Ovary (tissue), 9 donors: ENCODE measurements around the gene ALK. TPM values are rescaled to one million over a fixed set of nuclear protein-coding genes. Genes with fewer than 3 reads are reported as not detected.

Experiments
- DNase-seq, 5 donors: peaks; one replicate each; pipeline ENCODE4 v3.0.0-alpha.2; 2019 to 2020
- H3K27ac ChIP-seq, 2 donors: fragments of 200-600 bp; one replicate each; pipeline versions ENCODE4 v1.5.1 to v1.8.0; 2019 to 2022
- H3K27me3 ChIP-seq: fragments of 200-600 bp; one replicate; pipeline ENCODE4 v1.8.0; 2022
- H3K36me3 ChIP-seq: fragments of 200-600 bp; sonication (generic); one replicate; pipeline ENCODE4 v1.5.1; 2019
- H3K4me1 ChIP-seq: one replicate; pipeline ENCODE4 v1.8.1; 2013; ENCODE audit warnings: mild to moderate bottlenecking, moderate library complexity; ENCODE audit not compliant: insufficient read depth
- H3K4me3 ChIP-seq: fragments of 200-600 bp; sonication (generic); one replicate; pipeline ENCODE4 v1.5.1; 2017
- H3K9me3 ChIP-seq, 2 donors: fragments of 200-600 bp in 1 of 2; sonication (generic) in 1 of 2; one replicate each; pipeline versions ENCODE4 v1.5.1 to v1.8.1; 2013 to 2019; ENCODE audit warnings: mild to moderate bottlenecking in 1 of 2, moderate library complexity in 1 of 2
- EP300 ChIP-seq: sonication (generic); formaldehyde crosslinking; IDR thresholded peaks from one replicate; pipeline ENCODE4 v1.6.1; 2017; ENCODE audit warnings: antibody characterized with exemption
- POLR2A ChIP-seq: fragments of 450-650 bp; IDR thresholded peaks from one replicate; pipeline ENCODE4 v1.6.1; 2017; ENCODE audit warnings: antibody characterized with exemption, mild to moderate bottlenecking, moderate library complexity
- WGBS, 3 donors: extraction: QIAGEN DNeasy Blood & Tissue Kit in 1 of 3; methylation state at CpG; one replicate each; pipeline versions ENCODE4 v1.1.5 to v1.1.7; 2013 to 2017; 5-methylcytosine and 5-hydroxymethylcytosine counted together
- intact Hi-C, 4 donors: fragments of 100-400 bp; cut with DNase I; formaldehyde crosslinking; loops; one replicate each; pipeline versions ENCODE4 v1.11.0 to v1.15.1; 2022 to 2023
- polyA plus RNA-seq, 2 donors: library from polyadenylated mRNA; stranded (reverse); fragments of 200-250 nt in 1 of 2; fragments of 350-450 nt in 1 of 2; fragmentation: Illumina TruSeq in 1 of 2; extraction: RNeasy Lipid Tissue Mini Kit (QIAGEN cat#74804) in 1 of 2; gene quantifications; one replicate each; pipeline ENCODE4 v1.2.3, GENCODE V29; 2013 to 2014
- total RNA-seq, 7 donors: library from RNA; depleted of rRNA in 2 of 7; stranded (reverse); fragments of >200 nt in 2 of 7; fragmentation: NEBNext Ultra II Directional in 3 of 7; extraction: Animal tissue kit (Norgen Biotek cat#: 25700) in 3 of 7; gene quantifications; one replicate each; pipeline versions ENCODE4 v1.1.0 to v1.2.4, GENCODE V29; 2016 to 2023
- TF ChIP-seq, protein P1 (sequence below), 3 donors: fragments of 450-650 bp in 2 of 3; fragments of 200-600 bp in 1 of 3; IDR thresholded peaks; one replicate each; pipeline versions ENCODE4 v1.5.1 to v1.8.0; 2016 to 2022; ENCODE audit warnings: antibody characterized with exemption in 3 of 3, mild to moderate bottlenecking in 1 of 3
- donor health status: DM: no; HTN: no; CAD: no; lungs with moderate emphysema.
- donor health status: DM: no; HTN: no; CAD: no.
- donor health status: Bipolar disorder and iron deficiency.
- donor health status: DM: yes; HTN: yes; CAD: no.
- donor health status: DM: no; HTN: no; CAD: no.
- donor health status: DM: yes; HTN: yes; CAD: no.

Gene ALK
- total and polyA plus RNA-seq, 9 donors = 0.05 to 1.7 (median 0.23) TPM; not detected in 1

DNA sequence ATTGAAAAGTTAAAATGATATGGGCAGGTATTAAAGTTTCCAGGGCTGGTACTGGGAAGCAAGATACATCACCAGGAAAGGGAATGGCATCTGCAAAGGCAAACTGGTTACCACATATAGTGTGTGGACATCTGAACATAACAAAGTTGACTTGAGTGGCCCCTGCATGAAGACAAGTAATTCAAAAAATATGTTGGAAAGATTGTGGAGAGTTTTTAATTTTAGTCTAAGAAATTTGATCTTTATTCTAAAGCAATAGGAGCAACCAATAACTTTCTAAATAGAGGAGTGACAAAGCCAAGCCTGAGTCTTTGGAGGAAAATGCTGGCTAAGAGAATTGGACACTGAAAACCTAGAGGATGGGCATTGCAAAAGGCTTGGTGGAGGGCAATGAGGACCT is 278.2 kb downstream of the ALK start:
- Histone ChIP-seq H3K36me3 (no peaks in the 10 kb centered on the region), H3K4me1 (no peaks in the 10 kb centered on the region), H3K27ac (no peak overlapping the region), H3K4me3 (no peak overlapping the region), H3K27me3 (no peaks in the 10 kb centered on the region), H3K9me3 (no peaks in the 10 kb centered on the region)
- DNase-seq = no peak
- TF ChIP-seq EP300 (no peak), POLR2A (no peak)
- TF ChIP-seq, protein P1, sequence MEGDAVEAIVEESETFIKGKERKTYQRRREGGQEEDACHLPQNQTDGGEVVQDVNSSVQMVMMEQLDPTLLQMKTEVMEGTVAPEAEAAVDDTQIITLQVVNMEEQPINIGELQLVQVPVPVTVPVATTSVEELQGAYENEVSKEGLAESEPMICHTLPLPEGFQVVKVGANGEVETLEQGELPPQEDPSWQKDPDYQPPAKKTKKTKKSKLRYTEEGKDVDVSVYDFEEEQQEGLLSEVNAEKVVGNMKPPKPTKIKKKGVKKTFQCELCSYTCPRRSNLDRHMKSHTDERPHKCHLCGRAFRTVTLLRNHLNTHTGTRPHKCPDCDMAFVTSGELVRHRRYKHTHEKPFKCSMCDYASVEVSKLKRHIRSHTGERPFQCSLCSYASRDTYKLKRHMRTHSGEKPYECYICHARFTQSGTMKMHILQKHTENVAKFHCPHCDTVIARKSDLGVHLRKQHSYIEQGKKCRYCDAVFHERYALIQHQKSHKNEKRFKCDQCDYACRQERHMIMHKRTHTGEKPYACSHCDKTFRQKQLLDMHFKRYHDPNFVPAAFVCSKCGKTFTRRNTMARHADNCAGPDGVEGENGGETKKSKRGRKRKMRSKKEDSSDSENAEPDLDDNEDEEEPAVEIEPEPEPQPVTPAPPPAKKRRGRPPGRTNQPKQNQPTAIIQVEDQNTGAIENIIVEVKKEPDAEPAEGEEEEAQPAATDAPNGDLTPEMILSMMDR (IDR thresholded peaks at IDR 0.05) = no peak
- intact Hi-C loops = loop anchor here in 1 of 4 donors (5.0 kb wide), 1 partner anchor 1949 kb away; no protein-coding TSS in a partner anchor

DNA sequence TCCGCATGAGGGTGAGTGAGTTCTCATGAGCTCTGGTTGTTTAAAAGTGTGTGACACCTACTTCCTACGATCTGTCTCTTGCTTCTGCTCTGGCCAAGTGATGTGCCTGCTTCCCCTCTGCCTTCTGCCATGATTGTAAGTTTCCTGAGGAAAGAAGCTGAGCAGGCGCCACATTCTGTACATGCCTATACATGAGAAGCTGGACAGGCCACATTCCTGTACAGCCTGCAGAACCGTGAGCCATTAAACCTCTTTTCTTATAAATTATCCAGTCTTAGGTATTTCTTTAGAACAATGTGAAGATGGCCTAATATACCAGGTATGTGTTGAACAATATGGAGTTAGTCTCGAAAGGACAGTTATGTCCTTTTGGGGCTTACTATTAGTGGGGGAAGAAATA is 281.0 kb downstream of the ALK start:
- no peak for DNase-seq
- H3K9me3 ChIP-seq = no peaks in the 10 kb centered on the region
- 67 to 91% (median 81%) methylated on average over 5 of the region's 5 CpGs for WGBS, 3 donors
- no peak overlapping the region for H3K27ac ChIP-seq
- H3K27me3 ChIP-seq = no peaks in the 10 kb centered on the region
- H3K36me3 ChIP-seq = no peaks in the 10 kb centered on the region
- H3K4me3 ChIP-seq = no peak overlapping the region
- intact Hi-C loops = loop anchor here in 1 of 4 donors (5.0 kb wide), 1 partner anchor 1952 kb away; no protein-coding TSS in a partner anchor
- no peaks in the 10 kb centered on the region for H3K4me1 ChIP-seq
- TF ChIP-seq, protein P1 (IDR thresholded peaks at IDR 0.05) = no peak
- no peak for TF ChIP-seq EP300
- no peak for TF ChIP-seq POLR2A

DNA sequence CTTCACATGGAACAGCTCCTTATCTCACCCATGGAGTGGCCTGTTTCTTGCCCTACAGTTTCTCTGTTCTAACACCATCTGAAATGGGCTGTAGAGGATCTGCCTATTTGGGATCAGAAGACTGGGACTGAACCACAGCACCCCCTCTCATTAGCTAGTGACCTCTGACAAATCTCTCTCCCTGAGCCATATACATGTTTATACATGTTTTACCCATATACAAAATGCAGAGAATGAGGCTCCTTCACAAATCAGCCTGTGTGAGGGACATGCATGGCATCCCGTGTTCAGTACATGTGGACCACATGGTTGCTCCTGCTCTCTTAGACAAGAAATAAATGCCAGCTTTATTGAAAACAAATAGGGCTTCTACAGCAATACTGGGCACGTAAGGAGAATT is 282.7 kb downstream of the ALK start:
- no peak overlapping the region for H3K4me3 ChIP-seq
- no peaks in the 10 kb centered on the region for H3K4me1 ChIP-seq
- H3K27me3 ChIP-seq = no peaks in the 10 kb centered on the region
- TF ChIP-seq, protein P1 (IDR thresholded peaks at IDR 0.05) = no peak
- no peak for TF ChIP-seq POLR2A
- no peak for TF ChIP-seq EP300
- intact Hi-C loops = no loop called here
- DNase-seq = no peak
- 83 to 93% (median 91%) methylated on average over 2 of the region's 2 CpGs for WGBS, 3 donors
- no peaks in the 10 kb centered on the region for H3K9me3 ChIP-seq
- no peak overlapping the region for H3K27ac ChIP-seq
- H3K36me3 ChIP-seq = no peaks in the 10 kb centered on the region

DNA sequence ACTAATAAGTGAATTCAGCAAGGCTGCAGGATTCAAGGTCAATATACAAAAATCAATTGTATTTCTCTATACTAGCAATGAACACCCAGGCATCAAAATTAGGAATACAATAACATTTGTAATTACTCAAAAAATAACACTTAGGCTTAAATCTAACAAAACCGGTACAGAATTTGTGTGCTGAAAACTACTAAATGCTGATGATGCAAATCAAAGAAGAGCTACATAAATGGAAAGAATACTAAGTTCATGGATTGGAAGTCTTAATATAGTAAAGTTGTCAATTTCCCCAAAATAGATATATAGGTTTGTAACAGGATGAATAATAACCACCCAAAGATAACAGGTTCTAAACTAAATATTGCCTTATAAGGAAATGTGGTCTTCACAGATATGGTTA is 286.5 kb downstream of the ALK start:
- Histone ChIP-seq H3K36me3 (no peaks in the 10 kb centered on the region), H3K4me3 (no peak overlapping the region), H3K27me3 (no peaks in the 10 kb centered on the region), H3K27ac (no peak overlapping the region), H3K4me1 (no peaks in the 10 kb centered on the region), H3K9me3 (no peaks in the 10 kb centered on the region)
- 90 to 97% (median 95%) methylated on average over 1 of the region's 1 CpG for WGBS, 3 donors
- TF ChIP-seq, protein P1 (IDR thresholded peaks at IDR 0.05) = no peak
- TF ChIP-seq POLR2A (no peak), EP300 (no peak)
- DNase-seq = no peak
- intact Hi-C loops = no loop called here

DNA sequence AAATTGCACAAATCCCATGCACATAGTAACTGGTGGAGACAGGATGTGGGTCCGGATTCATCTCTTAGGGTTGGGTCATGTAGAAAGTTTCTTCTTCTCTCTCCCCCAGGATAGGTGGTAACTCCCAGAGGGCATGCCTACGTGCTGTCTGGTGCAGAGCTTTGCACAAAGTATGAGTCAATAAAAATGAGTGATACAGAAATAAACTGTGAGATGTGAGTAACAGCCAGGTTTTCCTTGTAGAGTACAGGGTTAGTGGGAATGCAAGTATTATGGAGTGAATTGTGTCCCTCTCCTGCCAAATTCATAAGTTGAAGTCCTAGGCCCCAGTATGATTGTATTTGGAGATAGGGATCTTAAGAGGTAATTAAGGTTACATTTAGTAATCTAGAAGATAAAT is 289.4 kb downstream of the ALK start:
- H3K4me3 ChIP-seq = no peak overlapping the region
- intact Hi-C loops = no loop called here
- H3K36me3 ChIP-seq = no peaks in the 10 kb centered on the region
- TF ChIP-seq POLR2A (no peak), EP300 (no peak)
- TF ChIP-seq, protein P1 (IDR thresholded peaks at IDR 0.05) = no peak
- H3K4me1 ChIP-seq = no peaks in the 10 kb centered on the region
- DNase-seq = no peak
- no peaks in the 10 kb centered on the region for H3K27me3 ChIP-seq
- WGBS, 3 donors = 88 to 92% (median 90%) methylated on average over 2 of the region's 2 CpGs
- no peak overlapping the region for H3K27ac ChIP-seq
- no peaks in the 10 kb centered on the region for H3K9me3 ChIP-seq
